NCI-H1436 treated with DMSO at 0.1 percent for 48 hours (cell line): ENCODE data around the gene ARL15.

ENCODE experiments used
- DNase-seq: peaks from one replicate; lab custom pipeline; 2025; lab: John Stamatoyannopoulos, UW

The ARL15 gene

DNA sequence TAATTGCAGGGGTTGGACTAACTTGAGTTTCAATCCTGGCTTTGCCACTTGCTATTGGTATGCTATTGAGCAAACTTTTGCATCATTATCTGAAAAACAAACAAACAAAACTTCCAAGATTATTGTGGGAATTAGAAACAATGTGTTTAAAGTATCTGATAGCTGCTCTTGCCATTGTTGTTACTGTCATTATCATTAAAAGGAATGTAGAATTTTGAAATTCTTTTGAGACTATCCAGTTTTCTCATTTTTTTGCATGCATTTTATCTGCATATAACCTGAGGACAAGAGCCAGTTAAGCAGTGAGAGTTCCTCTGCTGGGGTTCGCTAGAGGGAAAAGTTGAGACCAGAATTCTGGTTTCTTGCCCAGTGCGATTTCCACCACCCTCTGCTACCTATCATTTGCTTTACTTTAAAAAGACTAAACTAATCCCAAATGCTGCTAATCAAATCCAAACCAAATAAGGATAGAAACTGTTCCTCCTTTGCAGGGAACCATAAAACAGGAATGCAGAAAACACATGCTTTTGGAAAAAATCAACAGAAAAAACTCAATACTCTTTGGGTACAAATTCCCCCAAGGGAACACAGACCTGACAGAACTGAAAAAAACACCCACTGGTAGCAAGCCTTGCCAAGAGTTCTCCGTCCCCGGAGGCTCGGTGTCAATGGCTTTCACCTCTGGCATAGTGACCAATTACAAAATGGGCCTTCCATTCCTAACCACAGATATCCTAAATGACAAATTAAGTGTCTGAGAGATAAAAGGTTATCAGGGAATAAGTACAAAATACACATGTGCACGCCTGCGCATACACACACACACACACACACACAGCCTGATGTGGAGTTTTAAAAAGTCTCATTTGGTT is 373.7 kb downstream of the ARL15 start:
- DNase-seq: no peak

DNA sequence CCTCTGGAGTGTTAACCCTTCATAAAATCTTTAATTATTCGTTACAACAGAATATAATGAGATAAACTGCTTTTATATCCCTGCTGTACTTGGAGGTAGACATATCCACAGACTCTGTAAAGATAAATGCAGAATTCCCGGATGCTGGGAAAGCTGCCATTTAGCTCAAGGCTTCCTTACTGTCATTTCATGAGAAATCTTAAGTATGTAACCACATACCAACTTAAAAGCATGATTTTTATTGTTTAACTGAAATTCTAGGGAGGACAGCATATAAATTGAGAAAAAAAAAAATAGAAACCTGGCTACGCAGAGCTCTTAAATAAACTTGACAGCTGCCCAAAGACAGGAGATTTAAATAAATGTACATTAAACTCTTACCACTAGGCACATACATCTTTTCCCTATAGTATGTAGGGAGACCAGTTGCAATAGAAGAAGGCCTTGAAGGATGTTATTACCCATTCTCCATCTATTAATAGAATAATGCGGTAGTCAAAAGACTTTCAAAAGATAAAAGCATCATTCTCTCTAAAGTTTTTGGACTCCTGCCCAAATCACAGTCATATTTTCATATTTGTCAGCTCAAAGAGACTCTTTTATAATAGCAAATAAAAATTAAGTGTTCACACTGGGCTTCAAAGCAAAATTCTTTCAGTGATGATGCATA is 376.1 kb downstream of the ARL15 start:
- no peak for DNase-seq

DNA sequence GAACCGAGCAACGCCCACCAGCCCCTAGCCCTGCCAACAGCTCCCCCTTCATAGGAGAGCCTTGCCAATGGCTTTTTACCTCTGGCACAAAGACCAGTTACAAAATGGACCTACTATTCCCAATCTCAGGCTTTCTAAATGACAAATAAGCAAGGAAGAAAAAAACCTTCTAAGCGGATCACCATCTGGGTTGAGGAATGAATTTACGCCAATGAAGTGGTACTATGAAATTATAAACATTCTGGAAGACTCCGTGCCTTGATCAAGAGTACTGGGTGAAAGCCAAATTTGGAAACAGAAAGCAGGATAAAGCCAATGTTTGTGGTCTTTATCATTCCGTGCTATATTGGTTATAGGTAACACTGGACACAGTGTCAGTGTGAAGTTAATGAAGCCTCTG is 378.0 kb downstream of the ARL15 start:
- no peak for DNase-seq

DNA sequence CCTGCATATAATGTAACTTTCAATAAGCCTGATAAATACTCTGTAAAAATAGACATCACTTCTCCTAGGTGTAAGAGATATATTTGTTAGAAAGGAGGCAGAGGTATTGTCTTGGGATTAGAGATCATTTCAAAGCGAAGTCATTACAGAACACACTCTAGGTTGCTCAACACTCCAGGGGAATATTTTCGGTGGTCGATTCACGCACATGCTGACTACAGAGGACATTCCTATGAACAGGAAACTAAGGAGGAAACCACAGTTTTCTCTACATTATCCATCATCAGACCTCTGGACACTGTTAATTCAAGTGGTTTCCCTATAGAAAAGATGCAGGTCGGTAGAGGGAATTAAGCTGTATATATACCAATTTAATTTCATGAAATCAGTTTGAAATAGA is 379.9 kb downstream of the ARL15 start:
- DNase-seq: no peak

DNA sequence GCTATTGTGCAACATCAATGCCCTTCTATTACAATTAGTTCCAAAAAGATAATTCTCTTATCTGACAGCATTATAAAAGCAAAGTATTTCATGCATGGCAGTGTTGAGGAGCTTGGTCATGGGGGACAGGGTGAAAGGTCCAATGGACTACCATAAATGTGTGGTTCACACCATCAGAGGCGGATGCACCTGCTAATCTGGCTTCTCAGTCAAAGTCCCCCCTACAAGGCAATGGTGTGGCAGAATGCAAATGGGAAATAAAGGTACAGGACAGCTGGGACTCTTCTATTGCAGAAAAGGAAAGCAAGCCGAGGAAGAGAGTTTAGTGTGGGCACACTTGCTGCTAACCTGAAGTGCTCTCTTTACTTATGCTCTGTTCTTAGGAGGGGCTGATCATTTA is 380.8 kb downstream of the ARL15 start:
- no peak for DNase-seq

DNA sequence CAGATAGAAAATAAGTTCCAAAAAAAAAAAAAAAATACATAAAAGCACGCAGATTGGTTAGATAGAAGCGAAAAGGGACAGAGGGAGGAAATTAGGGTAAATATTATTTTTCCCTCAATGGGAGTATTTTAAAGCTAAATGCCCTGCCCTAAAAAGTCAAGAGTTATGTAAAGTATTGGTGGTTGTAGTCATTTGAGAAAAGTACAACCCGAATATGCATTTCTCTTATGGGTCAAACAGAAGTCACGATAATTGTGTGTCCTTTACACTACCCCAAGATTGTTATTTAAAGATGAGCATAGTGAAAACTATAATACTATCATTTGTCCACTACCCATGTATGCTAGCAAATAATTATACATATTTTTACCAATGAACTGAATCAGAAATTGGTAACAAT is 381.2 kb downstream of the ARL15 start:
- no peak for DNase-seq

DNA sequence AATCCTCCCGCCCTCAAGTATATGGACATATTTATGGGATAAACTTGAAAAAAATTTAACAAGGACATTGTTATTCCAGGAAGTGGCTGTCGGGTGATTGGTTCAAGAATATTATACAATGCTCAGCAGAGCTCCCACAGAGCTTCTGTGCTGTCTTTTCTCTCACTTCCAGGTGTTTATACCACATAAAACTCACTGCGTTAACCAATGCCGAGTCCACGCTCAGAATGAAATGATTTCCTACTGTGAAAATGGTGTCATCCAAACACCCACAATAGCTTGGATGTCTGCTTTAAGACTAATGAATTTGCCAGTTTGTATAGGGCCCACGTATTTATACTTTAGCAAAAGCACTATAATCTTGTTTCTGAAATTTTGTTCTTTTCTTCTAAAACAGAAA is 381.7 kb downstream of the ARL15 start:
- DNase-seq: no peak

DNA sequence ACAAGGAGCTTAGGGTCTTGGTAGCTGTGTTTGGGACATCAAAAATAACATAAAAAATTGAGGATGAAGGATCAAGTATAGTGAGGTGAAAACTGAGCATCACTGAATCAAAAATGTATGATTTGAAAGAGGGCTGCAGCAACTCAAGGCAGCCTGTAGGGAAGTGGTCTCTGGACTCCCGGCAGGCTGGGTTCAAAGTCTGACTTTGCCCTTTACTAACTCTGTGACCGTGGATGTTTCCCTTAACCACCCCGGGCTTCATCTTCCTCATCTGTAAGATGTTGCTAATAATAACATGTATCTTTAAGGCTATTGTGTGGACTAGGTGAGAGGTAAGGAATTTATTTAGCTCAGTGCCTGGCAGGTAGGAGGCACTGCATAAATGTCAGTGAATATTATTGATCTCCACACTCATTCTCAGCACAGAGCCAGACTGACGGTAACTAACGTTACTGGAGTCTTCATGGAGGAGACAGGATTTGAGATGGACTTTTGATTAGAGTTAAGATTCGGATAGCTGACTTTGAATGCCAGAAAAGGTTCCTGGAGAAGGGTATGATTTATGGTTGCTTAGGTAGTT is 382.6 kb downstream of the ARL15 start:
- DNase-seq: no peak

DNA sequence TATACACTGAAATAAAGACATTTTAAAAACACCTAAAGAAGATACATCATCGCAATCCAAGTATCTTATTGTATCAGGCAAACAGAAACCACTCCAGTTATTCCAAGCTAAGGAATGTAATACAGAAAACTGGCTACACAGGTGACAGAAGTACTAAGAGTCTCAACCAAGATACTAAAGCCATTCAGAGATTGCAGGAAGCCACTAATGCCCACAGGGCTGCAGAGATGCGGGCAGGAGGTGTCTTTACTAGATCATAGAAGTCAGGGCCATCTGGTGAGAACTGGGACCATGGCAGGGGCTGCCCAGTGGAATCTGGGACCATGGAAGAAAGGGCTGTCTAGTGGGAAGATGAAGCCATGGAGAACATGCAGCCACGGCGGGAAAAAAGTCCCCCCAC is 384.3 kb downstream of the ARL15 start:
- no peak for DNase-seq

DNA sequence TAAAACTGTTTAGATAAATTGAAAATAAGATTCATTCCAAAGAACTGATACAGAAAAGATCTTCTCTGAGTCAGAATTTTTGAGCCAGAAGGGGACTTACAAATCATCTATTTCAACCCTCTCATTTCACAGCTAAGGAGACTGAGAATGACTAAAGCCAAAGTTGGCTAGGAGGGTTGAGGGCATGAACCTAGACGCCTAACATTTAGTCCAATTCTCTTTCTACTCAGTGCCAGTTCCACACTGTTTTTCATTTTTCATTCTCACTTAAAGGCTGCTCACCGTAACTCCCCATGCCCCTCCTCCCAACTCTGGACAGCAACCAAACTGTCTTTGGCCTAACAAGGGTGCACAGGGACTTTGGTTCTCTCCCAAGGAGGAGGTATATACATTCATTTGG is 386.0 kb downstream of the ARL15 start:
- no peak for DNase-seq

DNA sequence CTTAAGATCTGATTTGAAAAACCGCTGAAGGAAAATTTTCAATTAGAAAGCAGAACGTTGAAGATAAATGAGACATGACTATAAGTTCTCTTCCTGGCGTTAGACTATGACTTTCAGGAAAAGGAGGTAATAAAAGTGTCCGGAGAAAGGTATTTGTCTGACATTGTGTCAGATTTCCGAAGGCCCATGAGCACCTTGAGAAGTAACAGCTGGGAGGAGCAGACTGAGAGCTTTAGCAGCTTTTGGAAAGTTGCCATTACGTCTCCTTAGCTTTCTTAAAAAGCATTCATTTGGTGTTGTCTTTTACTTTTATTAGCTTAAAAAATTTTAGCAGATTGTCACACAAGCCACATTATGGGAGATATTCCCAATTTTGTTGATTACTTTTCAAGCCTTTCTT is 386.4 kb downstream of the ARL15 start:
- no peak for DNase-seq

DNA sequence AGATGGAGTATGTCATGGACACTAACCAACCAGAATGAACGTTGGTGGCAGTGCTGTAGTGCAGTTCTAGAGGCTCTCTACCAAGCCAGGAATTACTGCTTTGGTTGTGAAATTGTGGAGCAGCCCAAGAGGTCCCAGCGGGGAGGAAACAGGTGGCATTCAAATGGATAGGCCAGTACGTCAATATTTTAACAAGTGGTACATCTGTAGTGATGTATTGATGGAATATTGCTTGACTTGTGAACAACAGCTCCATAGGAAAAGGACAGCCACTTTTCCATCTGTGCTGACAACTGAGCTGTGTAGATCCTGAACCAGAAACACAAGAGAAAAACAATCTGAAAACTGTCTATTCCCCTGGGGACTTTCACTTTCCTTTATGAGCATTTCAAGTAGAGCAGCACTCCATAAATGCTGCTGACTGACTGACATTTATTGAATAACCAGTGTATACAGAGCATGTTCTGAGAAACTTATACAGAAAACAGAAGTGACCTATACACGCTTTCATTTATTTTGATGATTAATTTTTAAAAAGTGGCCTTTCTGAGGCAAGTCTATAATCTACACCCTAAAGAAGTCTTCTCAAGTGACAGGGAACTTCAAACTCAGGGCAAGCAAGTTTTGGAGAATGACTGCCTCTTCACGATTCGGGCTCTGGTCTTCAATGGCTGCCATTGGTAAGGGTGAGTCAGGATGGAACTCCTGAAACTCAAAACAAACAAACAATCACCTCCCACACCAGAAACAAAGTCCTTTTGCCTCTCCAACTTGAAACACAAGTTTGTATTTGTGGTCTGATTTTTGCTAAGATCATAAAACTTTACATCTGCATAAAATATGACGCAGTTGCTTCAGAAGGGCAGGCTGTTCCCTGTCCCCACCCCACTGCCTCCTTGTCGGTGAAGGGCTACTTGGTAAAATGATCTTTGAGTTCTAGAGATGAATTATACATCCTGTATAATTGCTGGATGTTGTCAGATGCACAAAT is 387.6 kb downstream of the ARL15 start:
- DNase-seq: no peak

DNA sequence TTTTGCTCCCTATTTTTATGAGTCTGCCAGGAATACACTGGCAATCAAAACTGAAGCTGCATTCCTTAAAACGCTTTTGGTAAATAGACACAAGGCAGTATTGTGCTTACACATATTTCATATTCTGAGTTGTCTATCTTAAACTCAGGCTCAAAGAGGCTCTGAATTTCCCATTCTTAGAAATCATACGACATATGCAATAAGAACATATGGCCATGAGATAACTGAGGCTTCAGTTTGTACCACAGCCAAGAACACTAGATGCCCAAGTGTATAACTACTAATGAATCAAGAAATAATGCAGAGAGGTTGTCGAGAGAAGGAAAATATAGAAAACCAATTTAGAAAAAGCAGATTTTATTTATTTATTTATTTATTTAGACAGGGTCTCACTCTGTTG is 392.5 kb downstream of the ARL15 start:
- no peak for DNase-seq

DNA sequence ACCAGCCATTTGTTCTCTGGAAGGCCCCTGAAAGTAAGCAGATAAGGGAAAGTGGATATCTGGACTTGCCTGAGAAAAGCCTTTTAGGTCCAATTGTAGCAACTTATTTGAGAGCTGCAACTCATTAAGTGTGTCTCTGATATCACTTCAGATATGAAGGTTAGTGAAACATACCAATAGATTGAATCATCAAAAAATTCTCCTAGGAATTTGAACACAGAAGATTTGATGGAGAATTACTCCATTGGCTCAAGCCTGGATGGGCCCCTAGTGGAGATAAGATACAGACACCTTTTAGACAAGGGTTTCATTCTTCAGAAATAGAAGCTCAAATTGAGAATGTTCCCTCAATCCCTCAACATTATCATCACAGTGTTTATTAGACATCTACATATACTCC is 393.3 kb downstream of the ARL15 start:
- DNase-seq: no peak

DNA sequence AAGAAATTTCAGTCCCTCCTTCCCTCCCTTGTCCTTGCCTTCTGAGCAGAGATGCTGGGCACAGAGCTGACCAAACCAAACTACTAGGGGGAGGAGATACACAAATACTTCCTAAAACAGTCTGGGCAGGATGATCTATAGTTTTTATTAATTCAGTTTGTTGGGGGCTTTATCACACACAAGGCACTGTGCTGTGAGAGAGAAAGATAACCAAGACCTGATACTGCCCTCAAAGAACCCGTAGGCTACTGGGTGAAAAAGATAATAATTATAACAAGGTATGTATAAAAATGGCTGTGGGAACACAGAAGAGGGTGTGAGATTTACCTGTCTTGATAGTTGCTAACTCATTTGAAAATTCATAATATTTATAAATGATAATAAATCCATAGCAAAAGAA is 395.3 kb downstream of the ARL15 start:
- DNase-seq: no peak

DNA sequence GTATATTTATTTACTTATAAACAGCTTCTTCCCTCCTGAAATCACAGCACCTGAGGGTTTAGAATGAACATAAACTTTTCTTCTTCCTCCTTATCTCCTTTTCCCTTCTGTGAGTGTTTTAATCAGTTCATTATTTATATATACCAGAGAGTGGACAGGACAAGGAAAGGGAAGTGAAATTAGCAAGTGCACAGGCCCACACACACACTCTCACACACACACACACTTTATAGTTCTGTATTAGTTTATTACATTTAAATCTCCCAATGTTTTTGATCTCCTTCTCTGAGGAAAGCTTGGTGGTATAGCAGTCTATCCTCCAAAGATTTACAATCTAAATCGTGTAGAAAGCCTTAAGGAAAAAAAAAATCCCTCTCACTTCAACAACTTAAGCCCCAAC is 396.4 kb downstream of the ARL15 start:
- DNase-seq: no peak

DNA sequence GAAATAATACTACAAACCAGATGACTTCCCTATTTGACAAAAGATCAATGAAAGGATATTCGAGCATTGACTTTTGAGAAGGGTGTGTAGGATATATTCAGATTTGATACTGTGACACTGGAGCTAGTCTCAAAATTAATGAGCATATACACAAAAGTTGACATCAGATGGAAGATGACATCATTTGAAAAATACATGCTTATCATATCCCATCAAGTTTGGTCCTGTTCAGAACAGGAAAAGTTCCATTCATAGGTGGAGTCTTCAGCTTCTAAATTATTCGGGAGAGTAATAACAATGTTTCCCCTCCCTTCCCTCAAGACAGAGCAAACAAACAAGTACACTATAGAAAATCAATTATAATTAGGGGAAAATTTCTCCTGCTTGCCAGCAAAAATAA is 401.6 kb downstream of the ARL15 start:
- no peak for DNase-seq

DNA sequence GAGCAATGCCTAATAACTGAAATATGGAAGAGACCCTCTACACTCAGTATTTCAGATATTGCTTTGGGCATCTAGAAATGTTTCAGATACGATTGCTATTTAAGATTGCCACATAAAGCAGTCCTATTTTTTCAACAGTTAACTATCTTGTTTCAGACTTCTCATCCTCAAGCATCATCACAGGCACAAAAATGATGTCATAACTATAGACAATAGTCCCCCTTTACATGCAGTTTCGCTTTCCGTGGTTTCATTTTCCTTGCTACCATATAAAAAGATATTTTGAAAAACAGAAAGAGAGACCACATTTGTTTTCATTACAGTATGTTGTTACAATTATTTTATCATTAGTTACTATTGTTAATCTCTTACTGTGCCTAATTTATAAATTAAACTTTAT is 402.5 kb downstream of the ARL15 start:
- DNase-seq: no peak

DNA sequence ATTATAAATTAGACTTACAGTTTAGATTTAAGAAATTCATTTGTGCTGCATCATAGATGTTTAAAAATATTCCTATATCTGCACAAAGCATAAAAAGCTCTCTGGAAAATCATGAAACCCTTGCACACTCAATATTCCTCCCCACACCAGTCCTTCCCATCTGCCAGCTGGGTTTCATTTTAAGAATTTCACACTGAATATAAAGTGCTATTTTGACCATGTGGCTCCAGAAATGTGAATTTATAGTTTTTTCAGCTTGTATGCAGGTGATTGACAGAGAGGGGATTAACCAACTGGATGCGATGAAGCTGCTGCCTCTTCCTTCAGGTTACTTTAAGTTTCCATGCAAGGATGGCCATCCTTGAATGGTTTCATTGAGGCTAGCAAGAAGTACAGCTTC is 403.6 kb downstream of the ARL15 start:
- DNase-seq: no peak

DNA sequence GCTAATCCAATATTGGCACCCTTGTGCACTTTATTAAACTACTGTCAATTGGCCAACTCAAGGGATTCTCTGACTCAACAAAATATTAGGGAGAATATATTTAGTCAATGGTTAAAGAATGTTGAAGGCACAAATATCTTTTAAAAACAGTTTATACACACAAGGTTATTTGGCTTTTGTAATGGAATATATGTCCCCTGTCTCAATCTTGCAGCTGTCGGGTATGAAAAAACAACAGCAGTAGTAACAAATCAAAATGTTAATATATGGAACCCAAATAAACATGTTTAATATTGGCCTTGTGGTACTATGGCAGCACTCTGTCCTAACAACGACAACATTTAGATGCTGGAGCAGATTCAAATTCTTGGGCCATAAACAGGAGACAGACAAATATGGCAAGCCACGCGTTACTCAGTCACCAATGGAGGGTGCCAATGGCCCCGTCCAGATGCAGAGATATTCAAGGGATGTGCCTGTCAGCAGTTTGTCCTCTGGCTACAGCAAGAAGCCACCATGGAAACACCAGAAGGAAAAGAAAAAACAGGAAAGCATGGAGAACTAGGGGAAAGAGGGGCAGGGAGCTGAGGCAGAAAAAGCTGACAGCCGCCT is 408.0 kb downstream of the ARL15 start:
- no peak for DNase-seq

DNA sequence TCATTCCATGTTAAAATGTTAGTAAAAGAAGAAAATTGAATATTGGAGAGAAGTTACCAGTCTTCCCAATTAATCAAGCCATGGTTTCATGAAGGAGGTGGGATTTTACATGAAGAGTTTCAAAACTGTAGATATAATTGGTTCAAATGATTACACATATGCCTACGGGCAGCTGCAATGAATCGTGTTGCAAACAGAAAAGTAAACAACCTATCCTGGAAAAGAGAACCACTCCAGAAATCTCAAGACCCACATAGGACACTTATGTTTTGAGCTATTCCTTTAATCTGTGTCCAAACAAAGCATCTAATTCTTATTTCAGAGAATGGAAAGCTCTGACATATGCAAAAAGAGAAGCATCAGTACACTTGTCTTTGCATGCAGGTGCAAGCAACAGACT is 409.7 kb downstream of the ARL15 start:
- peak; percentile 12 for DNase-seq
